HG03097 (cell line): ENCODE data around the gene RTTN.
"Not testable (repeated sequence)": the region's sequence is repeated elsewhere in the genome, so short reads cannot be mapped to it uniquely, and the experiment has no call there.

Source experiments
- ATAC-seq: cut with Tn5 transposase; IDR thresholded peaks from one replicate; pipeline ENCODE4 v1.9.1; 2021; ENCODE audit not compliant: unreplicated experiment, low FRiP score

The RTTN gene

DNA sequence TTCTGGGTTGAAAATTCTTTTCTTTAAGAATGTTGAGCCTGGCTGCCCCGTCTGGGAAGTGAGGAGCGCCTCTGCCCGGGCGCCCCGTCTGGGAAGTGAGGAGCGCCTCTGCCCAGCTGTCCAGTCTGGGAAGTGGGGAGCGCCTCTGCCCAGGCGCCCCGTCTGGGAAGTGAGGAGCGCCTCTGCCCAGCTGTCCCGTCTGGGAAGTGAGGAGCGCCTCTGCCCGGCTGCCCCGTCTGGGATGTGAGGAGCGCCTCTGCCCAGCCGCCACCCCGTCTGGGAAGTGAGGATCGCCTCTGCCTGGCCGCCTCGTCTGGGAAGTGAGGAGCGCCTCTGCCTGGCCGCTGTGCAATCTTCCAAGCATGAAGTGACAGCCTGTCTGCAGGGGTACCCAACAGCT, 102.6 kb downstream of the RTTN start:
- ATAC-seq, result not testable (repeated sequence)

GRCh38 chr18:70089858-70090257, 115.6 kb downstream of the RTTN start:
- no peak for ATAC-seq

DNA sequence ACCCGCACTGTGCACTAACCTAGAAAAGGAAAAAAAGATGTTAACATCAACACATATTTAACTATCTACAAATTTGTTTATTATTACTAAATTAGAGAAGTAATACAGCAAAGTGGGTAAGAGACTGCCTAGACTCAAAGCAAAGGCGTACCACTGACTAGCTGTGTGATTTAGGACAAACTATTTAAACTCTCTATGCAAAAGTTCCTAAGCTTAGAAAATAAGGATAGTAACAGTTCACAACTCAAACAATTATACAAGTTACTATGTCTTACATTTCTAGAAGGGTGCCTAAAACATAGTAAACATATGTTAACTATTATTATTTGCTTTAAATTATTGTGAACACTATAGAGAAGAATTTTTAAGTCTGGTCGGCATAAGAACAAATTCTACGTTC, 119.4 kb downstream of the RTTN start:
- no peak for ATAC-seq

GRCh38 chr18:70085641-70086040, 119.8 kb downstream of the RTTN start:
- no peak for ATAC-seq

DNA sequence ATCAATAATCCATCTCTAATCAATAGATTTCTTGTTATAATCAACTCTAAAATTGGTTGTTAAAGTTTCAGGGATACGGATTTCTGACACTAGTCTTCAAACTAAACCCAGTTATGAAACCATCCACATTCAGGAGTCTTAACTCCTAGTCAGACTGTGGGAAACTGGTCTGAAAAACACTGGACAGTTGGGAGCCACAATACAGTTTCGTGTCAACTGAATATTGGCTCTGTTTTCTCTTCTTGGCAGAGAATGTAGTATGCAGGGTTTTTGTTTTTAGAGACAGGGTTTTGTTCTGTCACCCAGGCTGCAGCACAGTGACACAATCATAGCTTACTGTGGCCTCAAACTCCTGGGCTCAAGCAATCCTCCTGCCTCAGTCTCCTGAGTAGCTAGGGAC, 123.1 kb downstream of the RTTN start:
- no peak for ATAC-seq

DNA sequence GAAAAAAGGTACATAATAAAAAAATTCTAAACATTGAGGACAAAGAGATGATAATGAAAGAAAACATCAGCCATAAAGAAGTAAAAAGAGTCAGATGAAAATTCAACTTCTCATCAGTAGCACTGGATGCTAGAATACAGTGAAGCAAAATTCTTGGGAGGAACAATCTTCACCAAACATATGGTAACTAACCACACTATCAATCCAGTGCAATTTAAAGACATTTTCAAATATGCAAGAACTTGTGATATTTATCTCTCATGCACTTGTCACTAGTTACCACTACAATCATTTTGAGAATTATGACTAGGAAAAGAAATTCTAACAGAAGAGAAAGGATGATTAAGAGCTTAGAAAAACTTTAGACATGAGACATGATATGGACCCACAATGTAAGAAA, 127.4 kb downstream of the RTTN start:
- no peak for ATAC-seq

GRCh38 chr18:70075906-70076305, 129.6 kb downstream of the RTTN start:
- ATAC-seq, result no peak

GRCh38 chr18:70074116-70074515, 131.4 kb downstream of the RTTN start:
- ATAC-seq, result no peak

DNA sequence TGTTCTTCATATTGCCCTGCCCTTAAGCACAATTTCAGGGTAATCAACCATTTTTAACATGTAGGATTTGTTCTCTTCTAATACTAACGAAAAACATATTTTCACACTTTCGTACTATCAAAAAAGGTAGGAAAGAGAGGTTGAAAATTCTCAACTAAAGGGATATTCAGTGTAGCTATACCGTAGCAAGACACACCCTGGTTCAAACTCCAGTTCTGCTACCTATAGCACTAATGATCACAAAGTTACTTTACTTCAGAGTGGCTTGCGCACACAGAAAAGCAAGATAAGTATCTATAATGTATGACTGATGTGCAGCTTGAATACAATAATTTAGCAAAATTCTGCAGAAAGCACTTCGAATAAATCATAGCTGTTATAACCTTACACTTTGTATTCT, 132.1 kb downstream of the RTTN start:
- no peak for ATAC-seq

GRCh38 chr18:70072678-70073077, 132.8 kb downstream of the RTTN start:
- no peak for ATAC-seq

GRCh38 chr18:70069965-70070364, 135.5 kb downstream of the RTTN start:
- no peak for ATAC-seq

- ATAC-seq, result no peak
These were observed 136.1 kb downstream of the RTTN start for GRCh38 chr18:70069382-70069781.

- ATAC-seq, result peak; percentile 54
These were observed 136.5 kb downstream of the RTTN start for GRCh38 chr18:70068981-70069380.

DNA sequence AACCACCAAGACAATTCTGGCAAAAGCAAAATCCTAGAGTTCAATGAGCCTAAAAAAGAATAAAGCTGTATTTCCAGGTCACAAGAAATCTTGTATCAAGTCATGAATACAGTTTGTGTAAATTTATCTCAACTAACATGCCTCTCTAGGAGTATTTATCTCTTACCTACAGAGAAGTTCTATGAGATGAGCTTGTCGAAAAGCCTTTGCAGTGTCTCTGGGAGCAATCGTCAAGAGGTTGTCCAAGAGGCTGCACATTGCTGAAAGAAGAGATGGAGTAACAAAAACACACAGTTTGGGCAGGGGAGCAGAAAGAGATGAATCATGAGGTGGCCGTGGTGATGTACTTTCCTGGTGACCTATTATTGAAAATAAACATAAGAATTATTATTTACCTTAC, 145.8 kb downstream of the RTTN start:
- no peak for ATAC-seq

DNA sequence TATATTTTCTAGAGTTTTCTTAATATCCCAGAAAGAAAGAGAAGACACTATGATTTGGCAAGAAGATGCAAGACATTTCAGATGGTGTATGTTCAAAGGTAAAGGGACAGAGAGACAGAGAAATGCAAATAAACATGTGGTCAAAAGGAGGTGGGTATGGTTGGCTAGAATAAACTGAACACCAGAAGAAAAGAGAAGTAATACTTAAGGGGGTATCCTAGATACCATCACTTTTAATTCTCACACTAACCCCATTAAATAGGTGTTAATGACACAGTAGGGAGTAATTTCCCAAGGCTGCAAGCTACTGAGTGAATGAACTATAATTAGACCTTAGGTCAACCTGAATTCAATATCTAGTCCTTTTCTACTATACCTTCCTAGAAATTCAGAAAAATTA, 146.6 kb downstream of the RTTN start:
- peak; percentile 93 for ATAC-seq

DNA sequence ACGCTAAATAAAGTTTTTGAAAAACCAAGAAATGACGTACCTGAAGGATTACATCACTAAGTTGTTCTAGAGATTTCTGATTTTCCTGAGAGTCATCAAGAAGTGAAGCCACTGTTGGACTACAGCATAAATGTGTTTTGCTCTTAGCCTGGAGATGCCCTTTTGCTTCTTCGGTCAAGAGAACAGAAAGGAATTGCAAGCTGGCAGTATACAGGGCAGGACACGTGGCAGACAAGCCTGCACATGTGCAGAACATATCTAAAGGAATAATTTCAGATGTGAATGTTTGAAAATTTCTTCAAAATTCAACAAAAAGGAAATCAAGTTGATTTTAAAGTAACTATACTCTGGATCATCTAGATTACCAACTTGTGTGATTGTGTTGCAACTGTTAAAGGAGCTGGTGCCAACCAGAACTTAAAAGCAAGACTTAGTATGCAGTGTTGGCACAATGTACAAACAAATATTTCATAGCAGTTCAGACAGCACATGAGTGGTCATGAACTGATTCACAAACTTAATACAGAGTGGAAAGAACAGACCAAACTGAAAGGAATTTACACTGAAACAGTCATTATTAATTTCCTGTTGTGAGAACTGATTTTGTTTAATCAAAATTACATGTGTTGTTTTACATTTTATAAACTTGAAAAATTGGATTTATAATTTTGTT, 157.4 kb downstream of the RTTN start:
- ATAC-seq, result no peak

GRCh38 chr18:70046796-70047195, 158.7 kb downstream of the RTTN start:
- ATAC-seq, result no peak

DNA sequence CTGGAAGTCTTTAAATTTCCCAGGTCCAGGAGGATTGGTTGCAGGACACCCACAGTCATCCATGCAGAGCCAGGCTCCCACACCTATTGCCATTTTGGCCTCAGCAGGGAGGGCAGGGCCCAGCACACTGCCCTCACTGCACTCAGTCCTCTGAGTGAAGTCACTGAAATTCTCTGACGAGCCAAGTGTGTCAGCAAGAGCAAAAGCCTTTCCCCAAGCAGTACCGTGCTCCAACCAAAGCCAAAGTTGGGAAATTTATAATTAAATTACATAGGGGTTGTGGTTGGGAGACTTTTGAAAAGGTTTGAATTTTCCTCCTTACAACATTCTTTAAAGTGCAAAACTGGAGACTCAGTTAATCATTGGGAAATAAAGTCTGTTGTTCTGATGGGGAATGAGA, 159.3 kb downstream of the RTTN start:
- ATAC-seq, result no peak

- no peak for ATAC-seq
These were observed 160.9 kb downstream of the RTTN start for GRCh38 chr18:70044632-70045031.

GRCh38 chr18:70041459-70042050, 163.9 kb downstream of the RTTN start:
- no peak for ATAC-seq

DNA sequence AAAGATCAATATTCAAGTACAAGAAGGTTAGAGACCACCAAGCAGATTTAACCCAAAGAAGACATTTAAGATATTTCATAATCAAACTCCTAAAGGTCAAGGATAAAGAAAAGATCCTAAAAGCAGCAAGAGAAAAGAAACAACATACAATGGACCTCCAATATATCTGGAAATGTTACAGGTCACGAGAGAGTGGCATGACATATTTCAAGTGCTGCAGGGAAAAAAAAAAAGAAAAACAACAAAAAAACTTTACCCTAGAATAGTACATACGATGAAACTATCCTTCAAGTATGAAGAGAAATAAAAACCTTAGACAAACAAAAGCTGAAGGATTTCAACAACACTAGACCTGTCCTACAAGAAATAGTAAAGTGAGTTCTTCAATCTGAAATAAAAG, 166.3 kb downstream of the RTTN start:
- ATAC-seq, result no peak

DNA sequence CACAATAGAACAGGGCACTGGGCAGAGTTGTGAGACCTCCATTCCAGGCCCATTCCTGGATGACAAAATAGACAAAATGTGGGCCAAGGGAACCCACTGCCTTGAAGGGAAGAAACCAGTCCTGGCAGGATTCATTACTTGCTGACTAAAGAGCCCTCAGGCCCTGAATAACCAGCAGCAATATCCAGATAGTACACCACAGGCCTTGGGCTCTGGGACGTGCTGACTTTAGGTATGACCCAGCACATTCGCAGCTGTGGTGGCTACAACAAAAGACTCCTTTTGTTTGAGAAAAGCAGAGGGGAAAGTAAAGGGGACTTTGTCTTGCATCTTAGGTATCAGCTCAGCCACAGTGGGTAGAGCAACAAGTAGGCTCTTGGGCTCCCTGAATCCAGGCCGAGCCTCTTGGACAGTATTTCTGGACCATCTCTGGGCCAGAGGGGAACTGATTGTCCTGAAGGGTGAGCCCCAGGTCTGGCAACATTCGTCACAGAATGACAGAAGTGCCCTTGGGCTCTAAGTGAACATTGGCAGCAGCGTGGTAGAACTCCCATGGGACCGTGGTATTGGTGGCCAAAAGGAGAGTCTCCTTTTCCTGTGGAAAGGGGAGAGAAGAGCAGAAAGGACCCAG, 167.9 kb downstream of the RTTN start:
- ATAC-seq, result no peak
